K562 (cell line): ENCODE results near the gene HSF2. TPM values are rescaled to one million over a fixed set of nuclear protein-coding genes. Genes with fewer than 3 reads are reported as not detected.

Experiments used
- ADNP ChIP-seq: fragments of 200-800 bp; sonication (Bioruptor generic); IDR thresholded peaks from 2 replicates; pipeline ENCODE4 v1.6.1; 2016; ENCODE audit warnings: missing genetic modification characterization, missing compliant biosample characterization
- ATF1 ChIP-seq, 2 experiments: fragments of 450-650 bp in 1 of 2; IDR thresholded peaks; 2 replicates each; pipeline ENCODE4 v1.6.1; 2016; ENCODE audit warnings: missing compliant biosample characterization in 1 of 2, missing genetic modification characterization in 1 of 2
- ELF2 ChIP-seq: fragments of 250-450 bp; sonication (Bioruptor Pico); IDR thresholded peaks from 2 replicates; pipeline ENCODE4 v1.5.0; 2021; ENCODE audit warnings: mild to moderate bottlenecking
- FOXJ3 ChIP-seq: sonication (generic); formaldehyde crosslinking; IDR thresholded peaks from 2 replicates; pipeline ENCODE4 v1.4.0; 2020; ENCODE audit warnings: mild to moderate bottlenecking, missing genetic modification reagents
- GTF2E2 ChIP-seq: fragments of 200-800 bp; sonication (Bioruptor generic); IDR thresholded peaks from 2 replicates; pipeline ENCODE4 v1.6.1; 2016; ENCODE audit warnings: missing genetic modification characterization, missing compliant biosample characterization
- JUND ChIP-seq, 2 experiments: IDR thresholded peaks; 2 replicates in 1 of 2; 3 replicates in 1 of 2; pipeline ENCODE4 v1.6.1; 2011; ENCODE audit warnings: borderline replicate concordance in 2 of 2, low read depth in 2 of 2, low read length in 2 of 2, improper control_type of control experiment in 1 of 2, missing biosample characterization in 1 of 2, missing genetic modification characterization in 1 of 2, missing genetic modification reagents in 1 of 2
- MAFK ChIP-seq: IDR thresholded peaks from 2 replicates; pipeline ENCODE4 v1.6.1; 2011; ENCODE audit warnings: low read length, improper control_type of control experiment
- POLR3G ChIP-seq: IDR thresholded peaks from 2 replicates; pipeline ENCODE4 v1.6.1; 2011; ENCODE audit not compliant: insufficient read length, insufficient replicate concordance; ENCODE audit errors: extremely low read depth
- SOX6 ChIP-seq: fragments of 450-650 bp; IDR thresholded peaks from 2 replicates; pipeline ENCODE4 v1.6.1; 2014; ENCODE audit warnings: mild to moderate bottlenecking
- TFAM ChIP-seq: fragments of 250-450 bp; sonication (Bioruptor Pico); conservative IDR thresholded peaks from 2 replicates; pipeline ENCODE4 v1.5.0; 2021; ENCODE audit warnings: mild to moderate bottlenecking, moderate library complexity
- U2AF2 ChIP-seq: fragments of 200-400 bp; formaldehyde crosslinking; optimal IDR thresholded peaks from 2 replicates; pipeline ENCODE3; 2017; ENCODE audit warnings: low read depth, mild to moderate bottlenecking, low read length
- ZNF197 ChIP-seq: fragments of 200-800 bp; sonication (Bioruptor generic); IDR thresholded peaks from 2 replicates; pipeline ENCODE4 v1.6.1; 2016; ENCODE audit warnings: low read depth, missing genetic modification characterization, missing compliant biosample characterization
- ZNF384 ChIP-seq: IDR thresholded peaks from 2 replicates; pipeline ENCODE4 v1.6.1; 2012; ENCODE audit warnings: low read depth, low read length, improper control_type of control experiment
- ZNF408 ChIP-seq: fragments of 250-450 bp; sonication (Bioruptor Pico); IDR thresholded peaks from 2 replicates; pipeline ENCODE4 v1.4.0; 2020; ENCODE audit warnings: low read depth, mild to moderate bottlenecking, moderate library complexity
- polyA plus RNA-seq, 8 experiments: library from polyadenylated mRNA; depleted of rRNA in 4 of 8; stranded (reverse) in 5 of 8; unstranded in 3 of 8; fragments of >200 nt; fragmentation: Nextera tagmentation in 2 of 8; fragmentation: Illumina TruSeq in 1 of 8; extraction: Ambion mirVana in 2 of 8; extraction: Trizol in 1 of 8; gene quantifications; 2 replicates each; pipeline versions ENCODE4 v1.2.1 to v1.2.3, GENCODE V29; 2011 to 2014; ENCODE audit warnings: inconsistent platforms in 1 of 8, missing spikeins in 1 of 8
- total RNA-seq, 7 experiments: library from RNA; depleted of rRNA in 6 of 7; stranded (reverse); fragments of >200 nt in 6 of 7; fragmentation: Illumina TruSeq in 2 of 7; extraction: Trizol in 2 of 7; gene quantifications; 2 replicates each; pipeline versions ENCODE4 v1.2.1 to v1.2.3, GENCODE V29; 2011 to 2021; ENCODE audit warnings: low replicate concordance in 1 of 7
- TF ChIP-seq, protein P1 (sequence below): sonication (generic); formaldehyde crosslinking; IDR thresholded peaks from 2 replicates; pipeline ENCODE4 v1.8.1; 2023; ENCODE audit warnings: mild to moderate bottlenecking, missing genetic modification reagents
- TF ChIP-seq, protein P2 (sequence below): fragments of 250-450 bp; sonication (Bioruptor Pico); IDR thresholded peaks from 2 replicates; pipeline ENCODE4 v1.8.0; 2022; ENCODE audit warnings: moderate library complexity, mild to moderate bottlenecking, inconsistent platforms
- TF ChIP-seq, protein P3 (sequence below): fragments of 250-450 bp; sonication (Bioruptor Pico); IDR thresholded peaks from 2 replicates; pipeline ENCODE4 v1.5.0; 2022; ENCODE audit warnings: mild to moderate bottlenecking
- TF ChIP-seq, protein P4 (sequence below): fragments of 250-450 bp; sonication (Bioruptor Pico); IDR thresholded peaks from 2 replicates; pipeline ENCODE4 v1.5.1; 2021; ENCODE audit warnings: mild to moderate bottlenecking

The HSF2 gene
- total and polyA plus RNA-seq, 9 of the 15 experiments (the other 6 are each of a cell fraction or from before 2014, with no cell fraction given) = 19.1 to 73.1 (median 29.2) TPM

DNA sequence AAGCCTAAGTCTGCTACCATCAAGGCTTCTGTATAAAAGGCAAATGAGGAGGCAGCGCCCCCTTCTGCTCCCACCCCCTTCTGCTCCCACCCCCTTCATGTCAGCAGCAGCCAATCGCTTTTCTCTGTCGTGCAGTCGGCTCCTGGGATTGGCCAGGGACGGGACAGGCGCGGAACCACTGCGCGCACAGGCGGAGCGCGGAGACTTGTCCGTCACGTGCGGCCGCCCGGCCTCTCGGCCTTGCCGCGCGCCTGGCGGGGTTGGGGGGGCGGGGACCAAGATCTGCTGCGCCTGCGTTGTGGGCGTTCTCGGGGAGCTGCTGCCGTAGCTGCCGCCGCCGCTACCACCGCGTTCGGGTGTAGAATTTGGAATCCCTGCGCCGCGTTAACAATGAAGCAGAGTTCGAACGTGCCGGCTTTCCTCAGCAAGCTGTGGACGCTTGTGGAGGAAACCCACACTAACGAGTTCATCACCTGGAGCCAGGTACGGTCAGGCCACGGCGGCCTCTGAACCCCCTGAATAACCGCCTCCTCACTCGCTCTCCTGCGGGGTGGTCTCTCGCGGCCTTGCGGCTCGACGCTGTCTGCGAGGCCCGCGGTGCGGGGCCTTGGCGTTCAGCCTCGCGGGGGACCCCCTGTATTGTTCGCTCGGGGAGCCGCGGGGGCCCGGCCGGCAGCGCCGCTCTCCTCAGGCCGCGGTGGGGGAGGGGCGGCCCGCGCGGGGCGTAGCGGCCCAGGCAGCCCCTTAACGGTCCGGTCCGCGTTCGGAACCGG is at the start of gene HSF2 (continued):
- TF ChIP-seq, protein P1, sequence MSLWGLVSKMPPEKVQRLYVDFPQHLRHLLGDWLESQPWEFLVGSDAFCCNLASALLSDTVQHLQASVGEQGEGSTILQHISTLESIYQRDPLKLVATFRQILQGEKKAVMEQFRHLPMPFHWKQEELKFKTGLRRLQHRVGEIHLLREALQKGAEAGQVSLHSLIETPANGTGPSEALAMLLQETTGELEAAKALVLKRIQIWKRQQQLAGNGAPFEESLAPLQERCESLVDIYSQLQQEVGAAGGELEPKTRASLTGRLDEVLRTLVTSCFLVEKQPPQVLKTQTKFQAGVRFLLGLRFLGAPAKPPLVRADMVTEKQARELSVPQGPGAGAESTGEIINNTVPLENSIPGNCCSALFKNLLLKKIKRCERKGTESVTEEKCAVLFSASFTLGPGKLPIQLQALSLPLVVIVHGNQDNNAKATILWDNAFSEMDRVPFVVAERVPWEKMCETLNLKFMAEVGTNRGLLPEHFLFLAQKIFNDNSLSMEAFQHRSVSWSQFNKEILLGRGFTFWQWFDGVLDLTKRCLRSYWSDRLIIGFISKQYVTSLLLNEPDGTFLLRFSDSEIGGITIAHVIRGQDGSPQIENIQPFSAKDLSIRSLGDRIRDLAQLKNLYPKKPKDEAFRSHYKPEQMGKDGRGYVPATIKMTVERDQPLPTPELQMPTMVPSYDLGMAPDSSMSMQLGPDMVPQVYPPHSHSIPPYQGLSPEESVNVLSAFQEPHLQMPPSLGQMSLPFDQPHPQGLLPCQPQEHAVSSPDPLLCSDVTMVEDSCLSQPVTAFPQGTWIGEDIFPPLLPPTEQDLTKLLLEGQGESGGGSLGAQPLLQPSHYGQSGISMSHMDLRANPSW (CRISPR knock-in tag) = no peak
- TF ChIP-seq TFAM (CRISPR knock-in tag) = no peak
- TF ChIP-seq, protein P2, sequence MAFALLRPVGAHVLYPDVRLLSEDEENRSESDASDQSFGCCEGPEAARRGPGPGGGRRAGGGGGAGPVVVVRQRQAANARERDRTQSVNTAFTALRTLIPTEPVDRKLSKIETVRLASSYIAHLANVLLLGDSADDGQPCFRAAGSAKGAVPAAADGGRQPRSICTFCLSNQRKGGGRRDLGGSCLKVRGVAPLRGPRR (CRISPR knock-in tag) = no peak
- TF ChIP-seq, protein P3, sequence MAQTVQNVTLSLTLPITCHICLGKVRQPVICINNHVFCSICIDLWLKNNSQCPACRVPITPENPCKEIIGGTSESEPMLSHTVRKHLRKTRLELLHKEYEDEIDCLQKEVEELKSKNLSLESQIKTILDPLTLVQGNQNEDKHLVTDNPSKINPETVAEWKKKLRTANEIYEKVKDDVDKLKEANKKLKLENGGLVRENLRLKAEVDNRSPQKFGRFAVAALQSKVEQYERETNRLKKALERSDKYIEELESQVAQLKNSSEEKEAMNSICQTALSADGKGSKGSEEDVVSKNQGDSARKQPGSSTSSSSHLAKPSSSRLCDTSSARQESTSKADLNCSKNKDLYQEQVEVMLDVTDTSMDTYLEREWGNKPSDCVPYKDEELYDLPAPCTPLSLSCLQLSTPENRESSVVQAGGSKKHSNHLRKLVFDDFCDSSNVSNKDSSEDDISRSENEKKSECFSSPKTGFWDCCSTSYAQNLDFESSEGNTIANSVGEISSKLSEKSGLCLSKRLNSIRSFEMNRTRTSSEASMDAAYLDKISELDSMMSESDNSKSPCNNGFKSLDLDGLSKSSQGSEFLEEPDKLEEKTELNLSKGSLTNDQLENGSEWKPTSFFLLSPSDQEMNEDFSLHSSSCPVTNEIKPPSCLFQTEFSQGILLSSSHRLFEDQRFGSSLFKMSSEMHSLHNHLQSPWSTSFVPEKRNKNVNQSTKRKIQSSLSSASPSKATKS (CRISPR knock-in tag) = no peak
- TF ChIP-seq MAFK = no peak
- no peak for TF ChIP-seq SOX6
- TF ChIP-seq JUND (IDR thresholded peaks at IDR 0.05; ENCODE audit: borderline replicate concordance, low read depth, low read length) = 0 out of 2 replicates have a peak, but pooled peaks have one; percentile 11
- no peak; the same call in 2 of the 3 replicates for TF ChIP-seq JUND (tag; IDR thresholded peaks at IDR 0.05; ENCODE audit: borderline replicate concordance, low read depth, low read length)
- TF ChIP-seq GTF2E2 (tag) = no peak
- TF ChIP-seq ZNF197 (CRISPR knock-in tag) = no peak
- TF ChIP-seq ZNF384 = no peak
- no peak for TF ChIP-seq U2AF2
- no peak for TF ChIP-seq ATF1 (CRISPR knock-in tag; IDR thresholded peaks at IDR 0.05)
- no peak for TF ChIP-seq ATF1 (tag; IDR thresholded peaks at IDR 0.05)
- TF ChIP-seq, protein P4, sequence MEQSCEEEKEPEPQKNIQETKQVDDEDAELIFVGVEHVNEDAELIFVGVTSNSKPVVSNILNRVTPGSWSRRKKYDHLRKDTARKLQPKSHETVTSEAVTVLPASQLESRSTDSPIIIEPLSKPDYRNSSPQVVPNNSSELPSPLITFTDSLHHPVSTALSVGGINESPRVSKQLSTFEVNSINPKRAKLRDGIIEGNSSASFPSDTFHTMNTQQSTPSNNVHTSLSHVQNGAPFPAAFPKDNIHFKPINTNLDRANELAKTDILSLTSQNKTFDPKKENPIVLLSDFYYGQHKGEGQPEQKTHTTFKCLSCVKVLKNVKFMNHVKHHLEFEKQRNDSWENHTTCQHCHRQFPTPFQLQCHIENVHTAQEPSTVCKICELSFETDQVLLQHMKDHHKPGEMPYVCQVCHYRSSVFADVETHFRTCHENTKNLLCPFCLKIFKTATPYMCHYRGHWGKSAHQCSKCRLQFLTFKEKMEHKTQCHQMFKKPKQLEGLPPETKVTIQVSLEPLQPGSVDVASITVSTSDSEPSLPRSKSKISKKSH (CRISPR knock-in tag) = no peak
- no peak for TF ChIP-seq ZNF408 (CRISPR knock-in tag)
- TF ChIP-seq ADNP = no peak
- TF ChIP-seq FOXJ3 (CRISPR knock-in tag) = no peak
- TF ChIP-seq ELF2 (CRISPR knock-in tag) = no peak
- TF ChIP-seq POLR3G = no peak
